ENCODE data around the gene MNT. TPM values are rescaled to one million over a fixed set of nuclear protein-coding genes. Genes with fewer than 3 reads are reported as not detected.

MNT gene
- total RNA-seq, 1 donor from 2014 or later = 41.0 TPM

DNA sequence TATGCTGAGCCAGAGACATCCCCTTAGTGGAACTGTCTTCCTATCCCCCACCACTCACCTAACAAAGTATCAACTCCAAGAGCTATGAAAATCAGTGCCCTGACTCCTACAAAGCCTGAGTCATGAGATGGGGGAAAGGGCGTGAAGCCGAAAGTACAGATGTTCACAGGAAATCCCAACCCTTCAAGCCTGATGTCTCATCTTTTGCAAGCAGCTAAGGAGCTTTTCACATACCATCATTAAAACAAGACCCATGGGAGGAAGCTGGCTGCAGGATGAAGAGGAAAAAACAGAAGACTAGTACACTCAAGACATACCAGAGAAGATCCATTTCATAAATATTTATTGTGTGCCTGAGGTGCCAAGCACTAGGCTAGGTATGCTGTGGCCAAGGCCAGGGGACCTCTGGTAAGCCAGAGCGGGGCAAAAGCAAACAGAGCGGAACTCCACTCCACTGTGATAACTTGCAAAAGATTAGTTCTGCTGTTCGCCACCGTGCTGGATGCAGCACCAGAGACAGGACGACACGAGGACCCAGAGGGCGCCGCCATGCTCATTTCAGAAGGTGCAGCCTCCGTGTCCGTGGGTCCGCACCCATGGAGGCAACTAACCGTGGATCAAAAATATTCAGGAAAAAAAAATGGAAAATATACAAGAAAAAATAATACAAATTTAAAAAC is 4.5 kb upstream of the MNT start:
- Mint-ChIP-seq H3K4me3 (ENCODE audit: unreplicated experiment) (no peak overlapping the region), H3K4me1 (ENCODE audit: low read depth, unreplicated experiment) (peaks cover 11% of the 10 kb centered on the region), H3K9me3 (ENCODE audit: unreplicated experiment) (peaks cover 4% of the 10 kb centered on the region), H3K27me3 (ENCODE audit: unreplicated experiment) (peaks cover 9% of the 10 kb centered on the region), H3K36me3 (ENCODE audit: unreplicated experiment) (no peaks in the 10 kb centered on the region), H3K27ac (ENCODE audit: unreplicated experiment) (no peak overlapping the region)
- no peak for DNase-seq
- TF ChIP-seq, protein P1, sequence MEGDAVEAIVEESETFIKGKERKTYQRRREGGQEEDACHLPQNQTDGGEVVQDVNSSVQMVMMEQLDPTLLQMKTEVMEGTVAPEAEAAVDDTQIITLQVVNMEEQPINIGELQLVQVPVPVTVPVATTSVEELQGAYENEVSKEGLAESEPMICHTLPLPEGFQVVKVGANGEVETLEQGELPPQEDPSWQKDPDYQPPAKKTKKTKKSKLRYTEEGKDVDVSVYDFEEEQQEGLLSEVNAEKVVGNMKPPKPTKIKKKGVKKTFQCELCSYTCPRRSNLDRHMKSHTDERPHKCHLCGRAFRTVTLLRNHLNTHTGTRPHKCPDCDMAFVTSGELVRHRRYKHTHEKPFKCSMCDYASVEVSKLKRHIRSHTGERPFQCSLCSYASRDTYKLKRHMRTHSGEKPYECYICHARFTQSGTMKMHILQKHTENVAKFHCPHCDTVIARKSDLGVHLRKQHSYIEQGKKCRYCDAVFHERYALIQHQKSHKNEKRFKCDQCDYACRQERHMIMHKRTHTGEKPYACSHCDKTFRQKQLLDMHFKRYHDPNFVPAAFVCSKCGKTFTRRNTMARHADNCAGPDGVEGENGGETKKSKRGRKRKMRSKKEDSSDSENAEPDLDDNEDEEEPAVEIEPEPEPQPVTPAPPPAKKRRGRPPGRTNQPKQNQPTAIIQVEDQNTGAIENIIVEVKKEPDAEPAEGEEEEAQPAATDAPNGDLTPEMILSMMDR (IDR thresholded peaks at IDR 0.05; ENCODE audit: partially characterized antibody, unreplicated experiment) = no peak

DNA sequence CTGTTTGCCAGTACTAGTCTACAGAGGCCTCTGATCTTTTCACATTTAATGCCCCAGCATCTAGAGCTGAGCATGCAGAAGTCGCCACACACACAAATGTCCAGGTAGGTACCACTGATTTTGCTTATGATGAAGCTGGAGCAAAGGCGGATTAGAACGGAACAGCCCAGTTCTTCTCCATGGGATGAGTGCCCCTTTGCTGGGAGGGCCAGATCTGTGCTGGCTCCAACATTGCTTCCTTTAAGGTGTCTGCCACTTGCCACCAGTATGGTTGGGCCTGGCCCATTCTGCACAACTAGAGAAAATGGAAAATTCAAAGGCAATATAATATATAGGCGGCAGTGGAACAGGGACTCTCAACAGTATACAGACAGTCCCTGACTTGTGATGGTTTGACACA is 2.2 kb upstream of the MNT start:
- peaks cover 18% of the 10 kb centered on the region for H3K4me1 Mint-ChIP-seq (ENCODE audit: low read depth, unreplicated experiment)
- DNase-seq = no peak
- H3K9me3 Mint-ChIP-seq (ENCODE audit: unreplicated experiment) = peaks cover 8% of the 10 kb centered on the region
- H3K27ac Mint-ChIP-seq (ENCODE audit: unreplicated experiment) = no peak overlapping the region
- peaks cover 14% of the 10 kb centered on the region for H3K27me3 Mint-ChIP-seq (ENCODE audit: unreplicated experiment)
- no peaks in the 10 kb centered on the region for H3K36me3 Mint-ChIP-seq (ENCODE audit: unreplicated experiment)
- TF ChIP-seq, protein P1 (IDR thresholded peaks at IDR 0.05; ENCODE audit: partially characterized antibody, unreplicated experiment) = no peak
- H3K4me3 Mint-ChIP-seq (ENCODE audit: unreplicated experiment) = no peak overlapping the region

DNA sequence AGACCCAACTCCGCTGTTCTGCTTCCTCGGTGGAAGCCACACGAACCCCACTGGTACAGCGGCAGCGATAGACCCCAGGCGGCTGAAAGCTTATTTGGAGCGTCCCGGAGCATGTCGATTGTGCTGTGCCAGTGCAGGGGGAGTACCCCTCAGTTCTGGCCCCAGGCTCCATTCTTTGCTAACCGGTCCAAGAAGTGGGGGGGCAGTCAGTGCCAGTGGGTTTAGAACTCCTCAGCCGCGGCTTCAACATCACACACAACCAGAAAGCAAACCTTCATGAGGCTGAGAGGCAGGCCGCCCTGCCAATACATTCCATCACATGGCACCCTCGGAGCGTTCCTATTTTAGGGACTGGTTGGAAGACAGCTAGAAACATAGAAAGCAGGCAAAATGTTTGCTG is 1.7 kb upstream of the MNT start:
- TF ChIP-seq, protein P1 (IDR thresholded peaks at IDR 0.05; ENCODE audit: partially characterized antibody, unreplicated experiment) = no peak
- H3K4me1 Mint-ChIP-seq (ENCODE audit: low read depth, unreplicated experiment) = peaks cover 19% of the 10 kb centered on the region
- DNase-seq = no peak
- no peaks in the 10 kb centered on the region for H3K36me3 Mint-ChIP-seq (ENCODE audit: unreplicated experiment)
- H3K27ac Mint-ChIP-seq (ENCODE audit: unreplicated experiment) = peak overlapping the region; percentile 22
- peaks cover 8% of the 10 kb centered on the region for H3K9me3 Mint-ChIP-seq (ENCODE audit: unreplicated experiment)
- peaks cover 14% of the 10 kb centered on the region for H3K27me3 Mint-ChIP-seq (ENCODE audit: unreplicated experiment)
- peak overlapping the region; percentile 82 for H3K4me3 Mint-ChIP-seq (ENCODE audit: unreplicated experiment)

DNA sequence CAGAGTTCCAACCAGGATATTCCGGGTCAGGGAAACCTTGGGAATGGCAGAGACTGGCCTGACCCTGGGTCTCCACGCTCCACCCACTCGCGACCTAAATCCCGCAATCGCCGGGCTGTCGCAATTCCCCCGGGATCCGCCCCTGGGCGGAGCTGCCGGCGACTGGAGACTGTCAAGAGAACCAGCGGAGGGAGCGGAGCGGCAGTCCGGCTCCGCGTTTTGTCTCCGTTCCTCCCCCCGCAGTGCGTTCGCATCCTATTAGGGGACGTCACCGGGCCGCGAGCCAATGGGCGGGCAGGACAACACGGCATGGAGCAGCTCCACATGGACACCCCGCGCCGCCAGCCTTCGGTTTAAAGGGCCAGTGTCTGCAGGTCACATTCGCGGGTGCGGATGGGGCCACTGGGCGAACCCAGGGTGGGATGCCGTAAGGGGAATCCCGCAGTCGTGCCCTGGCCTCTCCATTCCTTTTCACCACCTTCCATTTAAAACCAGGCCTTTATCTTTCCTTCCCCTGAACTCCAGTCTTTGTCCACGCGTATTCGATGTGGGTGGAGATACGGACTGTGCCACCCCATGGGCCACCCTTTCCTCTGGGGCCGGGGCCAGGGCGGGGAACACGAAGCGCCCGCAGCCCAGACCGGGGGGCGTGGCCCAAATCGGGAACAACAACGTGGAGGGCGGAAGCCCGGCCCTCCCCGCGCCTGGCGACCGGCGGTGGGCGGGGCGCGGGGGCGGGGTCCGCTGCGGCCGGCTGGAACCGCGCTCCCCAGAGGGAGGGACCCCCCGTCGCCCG is 764 bp upstream of the MNT start:
- Mint-ChIP-seq H3K4me3 (ENCODE audit: unreplicated experiment) (peak overlapping the region; percentile 95), H3K9me3 (ENCODE audit: unreplicated experiment) (peaks cover 11% of the 10 kb centered on the region), H3K4me1 (ENCODE audit: low read depth, unreplicated experiment) (peaks cover 19% of the 10 kb centered on the region), H3K36me3 (ENCODE audit: unreplicated experiment) (no peaks in the 10 kb centered on the region), H3K27me3 (ENCODE audit: unreplicated experiment) (peaks cover 13% of the 10 kb centered on the region), H3K27ac (ENCODE audit: unreplicated experiment) (peak overlapping the region; percentile 94)
- TF ChIP-seq, protein P1 (IDR thresholded peaks at IDR 0.05; ENCODE audit: partially characterized antibody, unreplicated experiment) = no peak
- DNase-seq = peak; percentile 100

DNA sequence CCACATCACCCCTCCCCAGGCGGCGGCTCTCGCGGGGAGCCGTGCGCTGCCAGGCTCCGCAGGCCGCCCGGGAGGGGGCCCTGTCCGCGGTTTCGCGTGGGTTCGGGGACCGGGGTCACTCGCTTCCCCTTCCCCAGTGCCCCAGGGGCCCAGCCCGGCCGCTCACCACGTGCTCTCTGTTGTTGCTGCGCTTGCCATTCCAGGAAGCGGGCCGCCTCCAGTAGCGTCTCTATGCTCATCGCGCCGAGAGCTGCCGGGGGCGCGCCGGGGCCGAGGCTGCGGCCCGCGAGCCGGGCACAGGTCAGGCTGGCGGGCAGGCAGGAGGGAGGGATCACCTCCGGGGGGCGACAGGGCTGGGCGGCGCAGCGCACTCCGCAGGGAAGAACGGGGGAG is 390 bp downstream of the MNT start:
- H3K4me1 Mint-ChIP-seq (ENCODE audit: low read depth, unreplicated experiment) = peaks cover 25% of the 10 kb centered on the region
- H3K9me3 Mint-ChIP-seq (ENCODE audit: unreplicated experiment) = peaks cover 13% of the 10 kb centered on the region
- TF ChIP-seq, protein P1 (IDR thresholded peaks at IDR 0.05; ENCODE audit: partially characterized antibody, unreplicated experiment) = no peak
- H3K27me3 Mint-ChIP-seq (ENCODE audit: unreplicated experiment) = peaks cover 15% of the 10 kb centered on the region
- no peaks in the 10 kb centered on the region for H3K36me3 Mint-ChIP-seq (ENCODE audit: unreplicated experiment)
- peak; percentile 78 for DNase-seq
- peak overlapping the region; percentile 92 for H3K4me3 Mint-ChIP-seq (ENCODE audit: unreplicated experiment)
- H3K27ac Mint-ChIP-seq (ENCODE audit: unreplicated experiment) = peak overlapping the region; percentile 96

Measured in glutamatergic neuron (in vitro differentiated cells).